GM10248 (cell line): Measurements from ENCODE around the gene GALNT2.

ENCODE experiments used
- CTCF ChIA-PET: fragments of 300-600 bp; sonication (Branson Sonifier 250); formaldehyde crosslinking; extraction: SDS; loops from one replicate; lab custom pipeline; 2021; ENCODE audit warnings: antibody characterized with exemption; lab: Yijun Ruan, JAX
- POLR2A ChIA-PET: fragments of 350-650 bp; sonication (Branson Sonifier 250); formaldehyde crosslinking; extraction: SDS; loops from one replicate; lab custom pipeline; 2020; ENCODE audit warnings: antibody characterized with exemption; lab: Yijun Ruan, JAX
- DNase-seq: peaks from one replicate; pipeline ENCODE4 v3.0.0; 2012; ENCODE audit errors: extremely low spot score
- TF ChIP-seq, protein P1 (sequence below): IDR thresholded peaks from 2 replicates; pipeline ENCODE4 v1.5.1; 2012; ENCODE audit warnings: mild to moderate bottlenecking, low read depth; ENCODE audit errors: extremely low read depth, missing control alignments, control extremely low read depth

GALNT2 gene

DNA sequence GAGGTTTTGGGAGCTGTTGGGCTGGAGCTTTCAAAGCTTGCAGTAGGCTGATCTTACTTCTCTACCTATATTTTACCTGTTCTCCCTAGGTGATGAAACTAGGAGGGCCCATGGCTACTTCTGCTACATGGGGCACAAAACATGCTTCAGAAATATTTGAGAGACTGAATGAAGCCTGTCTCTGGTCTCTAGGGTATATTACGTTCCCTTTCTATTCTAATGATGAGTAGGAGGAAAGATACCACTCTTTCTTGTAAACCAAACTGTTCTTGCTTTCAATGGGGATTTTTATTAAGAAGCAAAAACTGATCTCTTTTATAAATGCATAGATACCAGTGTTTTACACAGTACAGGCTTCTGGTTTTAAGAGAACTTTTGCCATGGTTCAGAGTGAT, 103.1 kb downstream of the GALNT2 start:
- peak; percentile 45 for DNase-seq
- CTCF ChIA-PET: no interaction called here
- TF ChIP-seq, protein P1, sequence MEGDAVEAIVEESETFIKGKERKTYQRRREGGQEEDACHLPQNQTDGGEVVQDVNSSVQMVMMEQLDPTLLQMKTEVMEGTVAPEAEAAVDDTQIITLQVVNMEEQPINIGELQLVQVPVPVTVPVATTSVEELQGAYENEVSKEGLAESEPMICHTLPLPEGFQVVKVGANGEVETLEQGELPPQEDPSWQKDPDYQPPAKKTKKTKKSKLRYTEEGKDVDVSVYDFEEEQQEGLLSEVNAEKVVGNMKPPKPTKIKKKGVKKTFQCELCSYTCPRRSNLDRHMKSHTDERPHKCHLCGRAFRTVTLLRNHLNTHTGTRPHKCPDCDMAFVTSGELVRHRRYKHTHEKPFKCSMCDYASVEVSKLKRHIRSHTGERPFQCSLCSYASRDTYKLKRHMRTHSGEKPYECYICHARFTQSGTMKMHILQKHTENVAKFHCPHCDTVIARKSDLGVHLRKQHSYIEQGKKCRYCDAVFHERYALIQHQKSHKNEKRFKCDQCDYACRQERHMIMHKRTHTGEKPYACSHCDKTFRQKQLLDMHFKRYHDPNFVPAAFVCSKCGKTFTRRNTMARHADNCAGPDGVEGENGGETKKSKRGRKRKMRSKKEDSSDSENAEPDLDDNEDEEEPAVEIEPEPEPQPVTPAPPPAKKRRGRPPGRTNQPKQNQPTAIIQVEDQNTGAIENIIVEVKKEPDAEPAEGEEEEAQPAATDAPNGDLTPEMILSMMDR: no peak
- POLR2A ChIA-PET: no interaction called here

DNA sequence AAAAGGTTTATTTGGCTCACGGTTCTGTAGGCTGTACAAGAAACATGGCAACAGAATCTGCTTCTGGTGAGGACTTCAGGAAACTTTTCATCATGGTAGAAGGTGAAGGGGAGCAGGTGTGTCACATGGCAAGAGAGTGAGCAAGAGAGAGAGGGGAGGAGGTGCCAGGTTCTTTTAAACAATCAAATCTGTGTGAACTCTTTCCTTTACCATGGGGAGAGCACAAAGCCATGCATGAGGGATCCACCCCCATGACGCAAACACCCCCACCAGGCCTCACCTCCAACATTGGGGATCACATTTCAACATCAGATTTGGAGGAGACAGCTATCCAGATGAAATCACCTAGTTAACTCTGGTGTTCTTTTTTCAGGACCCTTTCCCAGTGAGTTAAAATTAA, 103.6 kb downstream of the GALNT2 start:
- ChIA-PET CTCF (no interaction called here), POLR2A (no interaction called here)
- DNase-seq: no peak

DNA sequence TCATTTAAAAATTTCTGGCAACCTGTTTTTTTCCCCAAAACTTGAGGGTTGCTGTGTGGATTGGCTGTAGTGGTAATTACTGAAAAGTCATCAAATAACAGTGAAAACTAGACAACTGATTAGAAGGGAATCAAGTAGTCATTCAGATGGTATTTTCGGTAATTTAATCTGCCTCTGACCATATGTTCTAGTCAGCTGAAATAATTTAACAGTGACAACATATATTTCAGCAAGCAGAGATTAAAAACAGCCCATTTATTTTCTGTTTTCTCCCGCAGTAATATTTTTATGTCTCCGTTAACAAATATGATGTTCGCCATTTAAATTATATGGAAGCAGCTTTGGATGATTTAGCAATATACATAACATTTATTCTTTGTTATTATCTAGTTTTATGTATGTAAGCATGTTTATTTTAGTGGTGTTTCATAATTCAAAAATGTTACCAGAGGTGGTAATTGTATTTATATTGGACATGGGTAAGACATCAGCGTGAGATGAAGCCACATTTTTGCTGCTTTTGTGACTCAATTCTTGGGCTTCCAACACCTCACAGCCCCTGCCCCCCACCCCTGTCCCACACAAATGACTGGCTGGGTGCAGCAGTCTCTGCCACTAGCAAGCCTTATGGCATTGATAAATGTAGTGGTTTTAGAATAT, 104.4 kb downstream of the GALNT2 start:
- ChIA-PET CTCF (no interaction called here), POLR2A (no interaction called here)
- no peak for DNase-seq
- TF ChIP-seq, protein P1: no peak

More for the DNA sequence above, 103.6 kb downstream of the GALNT2 start:
- TF ChIP-seq, protein P1: no peak

DNA sequence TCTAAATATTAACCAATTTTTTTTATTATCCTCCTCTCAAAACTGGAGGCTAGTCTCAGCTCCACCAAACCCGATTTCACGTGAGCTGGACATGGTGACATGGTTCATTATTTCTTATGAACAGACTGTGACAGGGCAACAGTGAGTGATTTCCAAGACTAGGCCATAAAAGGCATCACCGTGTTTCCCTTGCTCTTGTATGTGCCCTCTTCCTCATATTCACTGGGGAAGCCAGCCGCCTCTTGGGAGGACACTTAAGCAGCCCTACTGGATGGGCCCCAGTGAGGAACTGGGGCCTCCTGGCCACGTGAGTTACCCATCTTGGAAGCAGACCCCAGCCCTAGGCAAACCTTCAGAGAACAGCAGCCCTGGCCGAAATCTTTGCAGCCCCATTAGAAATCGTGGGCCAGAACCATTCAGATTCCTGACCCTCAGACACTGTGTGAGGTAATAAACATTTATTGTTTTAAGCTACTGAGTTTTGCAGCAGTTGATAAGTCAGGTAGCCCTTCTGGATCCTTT, 105.0 kb downstream of the GALNT2 start:
- POLR2A ChIA-PET: no interaction called here
- CTCF ChIA-PET: no interaction called here

DNA sequence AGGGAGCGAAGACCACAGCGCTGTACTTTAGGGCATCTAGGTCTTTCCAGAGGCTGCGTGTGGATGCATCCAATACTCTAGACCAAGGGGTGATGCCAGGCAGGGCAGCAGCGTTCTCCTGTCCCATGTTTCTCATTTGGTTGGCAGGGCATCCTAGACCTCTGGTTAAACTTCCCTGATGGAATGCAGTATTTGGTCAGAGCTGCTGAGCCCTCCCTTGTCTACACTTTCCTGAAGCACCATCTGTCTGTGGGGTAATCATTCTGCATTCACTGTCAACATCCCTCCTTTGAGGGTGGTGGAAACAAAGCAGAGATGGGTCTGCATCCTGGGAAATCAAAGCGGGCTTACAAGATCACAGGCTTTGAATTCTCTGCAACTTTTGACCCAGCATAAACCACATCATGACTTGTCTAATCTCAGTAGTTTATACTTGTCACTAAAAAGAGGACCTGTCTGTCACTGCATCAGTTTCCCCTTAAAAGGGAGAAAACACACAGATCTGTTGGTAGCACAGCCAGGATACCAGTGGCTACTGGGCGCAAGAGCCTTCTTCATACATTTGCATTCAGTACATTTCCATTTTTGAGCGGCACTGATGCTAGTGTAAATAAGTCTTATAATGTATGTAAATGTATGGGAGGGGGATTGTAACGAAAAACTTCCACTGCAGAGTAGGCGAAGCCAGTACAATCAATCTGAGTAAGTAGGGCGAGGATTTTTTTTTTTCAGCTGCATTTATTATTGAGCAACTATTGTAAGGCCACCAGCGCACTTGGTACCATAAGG, 106.3 kb downstream of the GALNT2 start:
- CTCF ChIA-PET: interaction anchor here (1.4 kb wide), 1 partner anchor 12 kb away, joined by 3 read pairs; no protein-coding TSS in a partner anchor
- TF ChIP-seq, protein P1: no peak
- POLR2A ChIA-PET: no interaction called here
- no peak for DNase-seq

More for the DNA sequence above, 105.0 kb downstream of the GALNT2 start:
- DNase-seq: no peak
- TF ChIP-seq, protein P1: no peak

DNA sequence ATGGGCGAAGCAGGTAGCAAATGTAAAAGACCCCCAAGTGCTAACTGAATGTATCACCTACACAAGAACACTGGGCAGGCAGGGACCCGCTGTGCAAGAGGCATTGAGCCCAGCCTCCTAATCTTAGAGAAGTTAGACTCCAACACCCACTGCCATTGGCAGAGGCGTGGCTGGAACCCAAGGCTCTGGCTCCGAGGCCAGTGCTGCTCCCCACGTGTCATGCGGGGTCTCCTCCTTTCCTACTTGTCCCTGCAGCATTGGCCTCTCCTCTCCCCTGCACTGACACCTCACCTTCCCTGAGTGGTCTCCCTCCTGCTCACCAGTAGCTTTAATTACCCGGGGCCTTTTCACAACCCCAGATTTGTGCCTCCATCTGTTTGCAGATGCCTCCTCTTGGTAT, 107.0 kb downstream of the GALNT2 start:
- CTCF ChIA-PET: interaction anchor here (1.4 kb wide), 1 partner anchor 13 kb away, joined by 3 read pairs; no protein-coding TSS in a partner anchor
- DNase-seq: no peak
- POLR2A ChIA-PET: no interaction called here
- TF ChIP-seq, protein P1: no peak
